Mucosa of rectum (tissue), 2 donors: Measurements from ENCODE around the gene GLCCI1.

Experiments used
- H3K27ac ChIP-seq, 2 donors: one replicate each; pipeline ENCODE4 v1.7.0; 2013; ENCODE audit warnings: inconsistent platforms in 2 of 2, low read depth in 2 of 2, low read length in 2 of 2
- H3K27me3 ChIP-seq, 2 donors: one replicate each; pipeline ENCODE4 v1.7.0; 2013; ENCODE audit warnings: low read length in 2 of 2; ENCODE audit not compliant: control insufficient read depth in 2 of 2, insufficient read depth in 2 of 2
- H3K36me3 ChIP-seq, 2 donors: one replicate each; pipeline ENCODE4 v1.7.0; 2013; ENCODE audit warnings: low read length in 2 of 2; ENCODE audit not compliant: control insufficient read depth in 2 of 2, insufficient read depth in 2 of 2
- H3K4me1 ChIP-seq, 2 donors: one replicate each; pipeline ENCODE4 v1.7.0; 2013; ENCODE audit warnings: low read length in 2 of 2, mild to moderate bottlenecking in 1 of 2; ENCODE audit not compliant: control insufficient read depth in 2 of 2, insufficient read depth in 2 of 2
- H3K4me3 ChIP-seq, 2 donors: one replicate each; pipeline ENCODE4 v1.7.0; 2013; ENCODE audit warnings: low read length in 2 of 2
- H3K9ac ChIP-seq, 2 donors: one replicate each; pipeline ENCODE4 v1.7.0; 2013; ENCODE audit warnings: low read length in 2 of 2, low read depth in 1 of 2, mild to moderate bottlenecking in 1 of 2
- H3K9me3 ChIP-seq, 2 donors: one replicate each; pipeline ENCODE4 v1.7.0; 2013; ENCODE audit warnings: low read length in 2 of 2; ENCODE audit not compliant: control insufficient read depth in 2 of 2
- donor health status: healthy.
- donor health status: Normal muscosa, but diverticular disease.

The GLCCI1 gene

GRCh38 chr7:7933915-7934526 lies 34.6 kb upstream of the GLCCI1 start:
- no peaks in the 10 kb centered on the region for H3K36me3 ChIP-seq
- H3K27me3 ChIP-seq, result no peaks in the 10 kb centered on the region
- H3K4me1 ChIP-seq, result no peaks in the 10 kb centered on the region
- H3K9me3 ChIP-seq, result no peaks in the 10 kb centered on the region
- no peak overlapping the region for H3K4me3 ChIP-seq
- H3K9ac ChIP-seq, result no peak overlapping the region
- H3K27ac ChIP-seq, result no peak overlapping the region

- H3K27ac ChIP-seq, result no peak overlapping the region
- H3K9ac ChIP-seq, result no peak overlapping the region
- no peak overlapping the region for H3K4me3 ChIP-seq
- no peaks in the 10 kb centered on the region for H3K27me3 ChIP-seq
- H3K4me1 ChIP-seq, result no peaks in the 10 kb centered on the region
- H3K36me3 ChIP-seq, result no peaks in the 10 kb centered on the region
- H3K9me3 ChIP-seq, result no peaks in the 10 kb centered on the region
These were observed 33.7 kb upstream of the GLCCI1 start for GRCh38 chr7:7934945-7935344.

DNA sequence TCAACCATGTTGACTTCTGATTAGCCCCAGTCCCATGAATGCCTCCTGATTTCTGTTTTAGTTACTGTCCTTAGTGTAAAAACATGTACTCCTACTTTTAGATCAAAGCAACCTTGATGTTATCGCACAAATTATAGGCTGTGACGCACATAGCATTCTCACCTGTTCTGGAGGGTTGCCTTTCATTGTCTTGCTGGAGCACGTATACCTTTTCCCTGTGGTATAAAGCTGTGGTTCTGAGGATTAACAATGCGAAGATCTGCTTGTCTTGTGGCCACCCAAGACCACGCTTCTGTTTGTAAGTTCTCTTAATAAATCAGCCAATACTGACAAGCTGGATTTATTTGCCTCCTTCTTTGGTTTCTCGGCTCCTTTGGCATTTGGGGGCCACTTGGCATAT lies 30.1 kb upstream of the GLCCI1 start:
- Histone ChIP-seq H3K4me3 (no peak overlapping the region), H3K4me1 (no peaks in the 10 kb centered on the region), H3K27ac (no peak overlapping the region), H3K36me3 (no peaks in the 10 kb centered on the region), H3K27me3 (no peaks in the 10 kb centered on the region), H3K9me3 (no peaks in the 10 kb centered on the region), H3K9ac (no peak overlapping the region)

DNA sequence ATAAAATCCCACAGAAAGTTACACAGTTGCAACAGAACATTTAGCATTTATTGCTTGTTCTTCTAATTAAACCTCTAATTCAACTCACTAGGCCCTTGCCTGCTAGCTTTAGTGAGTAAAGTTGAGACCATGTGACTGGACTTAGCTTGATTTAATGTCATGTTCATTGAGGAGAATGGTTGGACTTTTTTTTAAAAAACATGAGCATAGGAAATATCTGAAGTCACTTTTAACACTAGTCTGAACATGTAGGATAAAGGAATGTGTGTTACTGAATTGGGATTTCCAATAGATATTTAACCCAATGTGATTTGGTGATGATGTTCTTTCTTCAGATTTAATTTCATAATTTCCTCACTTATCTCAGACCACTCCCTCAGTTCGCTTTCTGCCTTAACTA lies 24.6 kb upstream of the GLCCI1 start:
- peak overlapping the region; percentile 14 to 30 for H3K27ac ChIP-seq
- H3K4me1 ChIP-seq, result no peaks in the 10 kb centered on the region
- H3K4me3 ChIP-seq, result no peak overlapping the region
- H3K9me3 ChIP-seq, result no peaks in the 10 kb centered on the region
- H3K9ac ChIP-seq, result no peak overlapping the region
- no peaks in the 10 kb centered on the region for H3K27me3 ChIP-seq
- no peaks in the 10 kb centered on the region for H3K36me3 ChIP-seq

- no peaks in the 10 kb centered on the region for H3K4me1 ChIP-seq
- no peaks in the 10 kb centered on the region for H3K9me3 ChIP-seq
- no peaks in the 10 kb centered on the region for H3K27me3 ChIP-seq
- no peak overlapping the region for H3K9ac ChIP-seq
- no peaks in the 10 kb centered on the region for H3K36me3 ChIP-seq
- H3K27ac ChIP-seq, result peak overlapping the region; percentile 14 to 30
- no peak overlapping the region for H3K4me3 ChIP-seq
These were observed 23.8 kb upstream of the GLCCI1 start for GRCh38 chr7:7944619-7945282.

DNA sequence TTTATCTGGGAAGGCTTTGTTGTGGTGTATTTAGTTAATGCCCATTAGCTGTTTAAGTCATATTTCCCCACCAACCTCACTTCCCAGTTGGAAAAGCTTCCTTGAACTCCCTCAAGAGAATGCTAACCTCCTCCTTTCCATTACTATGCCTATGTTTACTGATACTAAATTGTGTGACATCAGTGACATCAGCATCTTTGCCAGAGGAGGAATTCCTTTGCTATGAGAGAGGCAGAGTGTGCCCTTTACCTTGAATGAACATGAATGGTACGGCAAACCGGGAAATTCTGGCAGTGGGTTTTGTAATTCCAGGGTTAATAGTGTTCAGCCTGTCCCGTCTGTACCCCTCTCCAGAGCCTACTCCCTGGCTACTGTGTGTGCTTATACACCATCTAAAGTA lies 22.1 kb upstream of the GLCCI1 start:
- H3K27me3 ChIP-seq, result no peaks in the 10 kb centered on the region
- no peaks in the 10 kb centered on the region for H3K4me1 ChIP-seq
- H3K27ac ChIP-seq, result no peak overlapping the region
- no peak overlapping the region for H3K4me3 ChIP-seq
- H3K9me3 ChIP-seq, result no peaks in the 10 kb centered on the region
- no peak overlapping the region for H3K9ac ChIP-seq
- no peaks in the 10 kb centered on the region for H3K36me3 ChIP-seq

DNA sequence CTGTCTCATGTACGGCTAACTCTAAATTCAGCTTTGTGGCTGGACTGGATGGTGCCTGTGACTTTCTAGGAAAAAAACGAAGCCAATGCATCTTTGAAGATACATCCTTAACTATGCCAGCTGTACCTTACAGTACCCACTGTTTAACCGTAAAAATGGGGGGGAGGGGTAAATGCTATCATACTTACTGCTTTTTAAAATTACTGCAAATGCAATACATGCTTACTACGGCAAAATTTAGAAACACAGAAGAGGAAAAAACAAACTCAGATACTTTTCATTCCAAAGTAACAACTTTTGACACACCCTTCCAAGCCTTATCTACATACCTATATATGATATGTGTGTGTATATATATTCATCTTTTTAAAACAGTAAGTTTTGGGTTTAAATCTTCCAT lies 20.4 kb upstream of the GLCCI1 start:
- H3K27ac ChIP-seq, result no peak overlapping the region
- H3K27me3 ChIP-seq, result no peaks in the 10 kb centered on the region
- H3K4me3 ChIP-seq, result no peak overlapping the region
- H3K9me3 ChIP-seq, result no peaks in the 10 kb centered on the region
- H3K9ac ChIP-seq, result no peak overlapping the region
- H3K36me3 ChIP-seq, result no peaks in the 10 kb centered on the region
- H3K4me1 ChIP-seq, result no peaks in the 10 kb centered on the region

DNA sequence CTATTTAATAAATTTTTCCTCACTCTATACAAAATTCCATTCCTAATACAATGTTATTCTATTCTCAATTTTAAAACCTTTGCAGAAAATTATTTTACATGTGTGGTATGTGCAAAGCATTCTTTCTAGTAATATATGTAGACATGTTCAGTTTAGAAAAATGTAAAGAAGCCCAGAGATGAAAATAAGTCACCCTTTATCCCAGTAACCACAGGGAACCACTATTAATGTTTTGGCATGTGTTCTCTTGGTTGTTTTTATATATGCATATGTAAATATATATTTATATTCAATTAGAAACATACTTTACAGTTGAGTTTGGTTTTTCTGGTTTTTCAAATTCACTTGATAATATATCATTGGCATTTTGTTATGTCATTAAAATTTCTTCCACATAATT lies 14.8 kb upstream of the GLCCI1 start:
- Histone ChIP-seq H3K4me3 (no peak overlapping the region), H3K27me3 (no peaks in the 10 kb centered on the region), H3K9me3 (no peaks in the 10 kb centered on the region), H3K4me1 (peaks cover 0 to 5% of the 10 kb centered on the region in 2 donors), H3K27ac (no peak overlapping the region), H3K9ac (no peak overlapping the region), H3K36me3 (no peaks in the 10 kb centered on the region)

DNA sequence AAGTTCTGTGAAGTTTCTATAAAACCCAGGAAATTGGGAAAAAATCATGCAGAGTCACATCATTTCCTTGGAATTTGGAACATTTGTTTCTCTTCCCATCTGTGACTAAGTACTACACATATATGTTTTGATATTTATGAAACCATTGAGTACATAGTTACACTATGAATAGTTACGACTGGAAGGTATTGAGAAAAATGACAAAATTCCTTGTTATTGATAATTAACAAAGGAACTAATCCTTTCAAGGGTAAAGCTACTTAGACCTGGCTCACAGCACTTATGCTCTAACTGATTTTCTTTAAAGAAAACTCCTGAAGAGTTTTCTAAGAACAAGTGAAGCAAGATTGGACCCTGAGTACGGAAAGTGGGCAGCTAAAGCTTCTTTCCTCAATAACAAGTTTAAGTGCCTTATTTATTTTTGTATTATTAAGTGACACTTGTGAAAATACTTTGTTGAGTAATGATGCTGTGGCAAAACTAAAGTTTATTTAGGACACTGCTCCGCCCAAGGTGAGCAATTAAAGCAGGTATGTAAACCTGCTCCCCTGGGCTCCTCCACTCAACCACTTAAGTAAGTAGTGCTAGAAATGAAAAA lies 12.0 kb upstream of the GLCCI1 start:
- Histone ChIP-seq H3K4me3 (no peak overlapping the region), H3K9me3 (no peaks in the 10 kb centered on the region), H3K4me1 (peaks cover 0 to 5% of the 10 kb centered on the region in 2 donors), H3K9ac (no peak overlapping the region), H3K27ac (no peak overlapping the region), H3K36me3 (no peaks in the 10 kb centered on the region), H3K27me3 (no peaks in the 10 kb centered on the region)

- H3K27ac ChIP-seq, result no peak overlapping the region
- H3K4me1 ChIP-seq, result peaks cover 0 to 5% of the 10 kb centered on the region in 2 donors
- H3K9ac ChIP-seq, result no peak overlapping the region
- no peaks in the 10 kb centered on the region for H3K36me3 ChIP-seq
- H3K9me3 ChIP-seq, result no peaks in the 10 kb centered on the region
- no peak overlapping the region for H3K4me3 ChIP-seq
- no peaks in the 10 kb centered on the region for H3K27me3 ChIP-seq
These were observed 11.1 kb upstream of the GLCCI1 start for GRCh38 chr7:7957513-7957912.
